ENCODE data around the gene KIF7.

The KIF7 gene

GRCh38 chr15:89670971-89671560, 15.8 kb upstream of the KIF7 start:
- no peak for DNase-seq

- no peak for DNase-seq
Measured at GRCh38 chr15:89669941-89670340, 14.7 kb upstream of the KIF7 start.

DNA sequence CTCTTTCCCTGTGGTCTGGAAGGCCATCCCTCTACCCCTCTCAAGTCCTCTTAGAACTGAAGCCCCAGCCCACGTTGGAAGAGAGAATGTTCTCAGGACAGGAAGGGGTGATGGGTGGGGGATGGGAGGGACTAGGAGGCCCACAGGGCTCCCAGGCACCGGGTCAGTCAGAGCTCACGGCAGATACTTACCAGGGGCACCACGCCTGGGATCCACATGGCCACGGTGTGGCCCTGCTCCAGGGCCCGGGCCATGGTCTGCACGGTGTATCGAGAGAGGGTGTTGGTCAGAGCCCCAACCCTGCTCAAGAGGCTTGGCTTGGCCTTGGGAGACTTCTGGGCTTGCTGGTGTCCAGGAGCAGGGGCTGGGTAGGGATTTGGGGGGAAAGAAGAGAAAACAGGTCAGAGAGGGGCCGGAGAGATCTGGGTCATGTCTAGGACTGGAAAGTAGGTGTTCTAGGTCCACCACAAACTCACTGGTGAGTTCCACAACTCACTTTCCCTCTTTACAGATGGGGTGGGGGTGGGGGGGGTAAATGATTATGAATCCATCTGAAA, 14.1 kb upstream of the KIF7 start:
- no peak for DNase-seq

GRCh38 chr15:89668171-89668570, 12.9 kb upstream of the KIF7 start:
- no peak for DNase-seq

GRCh38 chr15:89667706-89667960, 12.4 kb upstream of the KIF7 start:
- no peak for DNase-seq

DNA sequence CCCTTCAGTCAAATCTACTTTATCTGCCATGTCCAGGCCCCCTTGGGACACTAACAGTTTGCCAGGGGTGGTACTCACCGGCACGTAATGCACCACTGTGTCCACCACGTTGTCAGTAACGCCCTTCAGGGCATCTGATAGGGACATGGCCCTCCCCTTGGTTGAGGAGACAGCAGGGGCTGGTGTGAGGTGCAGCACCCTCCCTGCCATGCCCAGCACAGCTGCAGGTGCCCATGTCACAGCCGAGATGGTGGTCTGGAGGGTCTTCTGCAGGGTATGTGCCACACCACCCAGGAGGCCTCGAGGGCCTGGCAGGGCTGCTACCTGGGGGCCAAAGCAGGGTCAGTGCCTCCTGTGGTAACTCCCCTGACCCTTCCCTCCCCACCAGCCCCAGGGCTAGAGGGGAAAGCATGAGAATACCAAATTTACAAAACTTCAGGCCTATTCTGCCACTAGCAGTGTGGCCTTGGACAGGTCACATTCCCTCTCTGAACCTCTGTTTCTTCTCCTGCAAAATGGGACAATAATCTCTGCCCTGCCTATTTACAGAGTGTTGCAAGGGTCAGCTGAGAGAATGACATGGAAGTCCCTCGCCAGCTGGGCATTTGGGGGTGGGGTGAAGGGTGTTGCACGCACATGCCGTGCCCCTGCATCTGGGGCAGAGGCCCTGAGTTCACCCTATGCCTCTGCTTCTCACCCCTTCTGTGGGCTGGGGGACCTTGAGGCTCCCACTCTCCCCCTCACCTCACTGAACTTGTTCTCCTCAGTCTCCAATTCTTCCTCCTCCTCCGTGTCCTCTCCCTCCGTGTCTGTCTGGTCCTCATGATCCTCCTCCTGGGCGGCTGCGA, 11.8 kb upstream of the KIF7 start:
- no peak for DNase-seq

DNA sequence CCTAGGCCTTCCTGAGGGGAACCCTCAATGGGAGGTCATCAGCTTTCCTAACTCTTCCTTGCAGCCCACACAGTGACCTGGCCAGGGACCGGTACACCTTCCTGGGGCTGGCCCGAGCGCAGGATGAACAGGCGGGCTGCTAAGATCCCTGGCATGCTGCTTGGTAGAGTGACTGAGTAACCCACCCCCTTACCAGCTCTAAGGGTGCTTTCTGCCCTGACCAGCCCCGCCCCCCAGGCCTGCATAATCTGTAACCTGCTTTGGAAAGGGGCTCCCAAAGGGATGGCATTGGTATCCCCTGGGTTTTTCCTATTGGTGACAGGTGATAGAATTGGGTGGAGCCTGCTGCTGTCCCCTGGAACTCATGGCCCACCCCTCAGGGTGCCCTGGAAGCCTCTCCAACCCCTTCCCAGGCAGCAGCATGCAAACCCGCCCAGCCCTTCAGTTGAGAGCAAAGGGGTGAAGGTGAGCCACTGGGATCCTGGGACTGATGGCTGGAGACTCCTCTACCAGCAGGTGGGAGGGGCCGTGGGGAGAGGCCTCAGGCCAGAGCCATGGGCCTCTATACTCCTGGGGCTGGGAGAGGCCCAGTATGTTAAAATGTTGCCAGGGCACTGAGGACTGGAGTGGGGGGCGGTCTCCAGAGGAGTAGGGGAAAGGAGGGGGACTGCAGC, 11.1 kb upstream of the KIF7 start:
- no peak for DNase-seq

DNA sequence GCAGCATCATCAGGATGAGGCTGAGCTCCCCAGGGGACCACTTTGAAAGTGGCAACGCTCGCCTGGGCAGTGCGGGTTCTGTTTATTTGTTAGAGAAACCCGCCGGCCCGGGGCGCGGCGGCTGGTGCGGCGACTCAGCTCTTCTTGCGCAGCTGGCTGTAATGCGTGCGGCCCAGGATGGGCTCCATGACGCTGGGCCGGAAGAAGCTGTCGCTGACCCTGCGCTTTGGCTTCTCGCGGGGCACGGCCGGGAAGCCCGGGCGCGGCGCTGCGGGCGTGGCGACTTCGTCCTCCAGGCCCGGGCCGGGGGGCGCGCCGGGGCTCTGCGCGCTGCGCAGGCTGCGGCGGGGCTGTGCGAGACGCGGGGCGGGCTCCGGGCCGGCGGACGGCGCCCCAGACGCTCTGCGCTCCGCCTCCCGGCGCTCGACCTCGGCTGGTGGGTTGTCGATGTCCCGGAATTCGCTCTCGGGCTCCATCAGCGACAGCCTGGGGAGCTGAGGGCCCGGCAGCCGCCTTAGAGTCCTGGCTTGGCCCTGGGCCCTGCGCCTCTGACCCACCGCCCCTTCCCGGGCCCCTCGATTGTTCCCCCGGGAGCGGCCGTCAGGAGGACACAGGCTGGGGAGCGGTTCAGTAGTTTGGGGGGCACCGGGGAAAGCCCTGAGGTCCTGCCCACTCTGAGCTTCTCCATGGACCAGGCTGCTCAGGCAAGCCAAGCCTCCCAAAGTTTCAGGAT, 10.3 kb upstream of the KIF7 start:
- peak; percentile 22 to 54 for DNase-seq

DNA sequence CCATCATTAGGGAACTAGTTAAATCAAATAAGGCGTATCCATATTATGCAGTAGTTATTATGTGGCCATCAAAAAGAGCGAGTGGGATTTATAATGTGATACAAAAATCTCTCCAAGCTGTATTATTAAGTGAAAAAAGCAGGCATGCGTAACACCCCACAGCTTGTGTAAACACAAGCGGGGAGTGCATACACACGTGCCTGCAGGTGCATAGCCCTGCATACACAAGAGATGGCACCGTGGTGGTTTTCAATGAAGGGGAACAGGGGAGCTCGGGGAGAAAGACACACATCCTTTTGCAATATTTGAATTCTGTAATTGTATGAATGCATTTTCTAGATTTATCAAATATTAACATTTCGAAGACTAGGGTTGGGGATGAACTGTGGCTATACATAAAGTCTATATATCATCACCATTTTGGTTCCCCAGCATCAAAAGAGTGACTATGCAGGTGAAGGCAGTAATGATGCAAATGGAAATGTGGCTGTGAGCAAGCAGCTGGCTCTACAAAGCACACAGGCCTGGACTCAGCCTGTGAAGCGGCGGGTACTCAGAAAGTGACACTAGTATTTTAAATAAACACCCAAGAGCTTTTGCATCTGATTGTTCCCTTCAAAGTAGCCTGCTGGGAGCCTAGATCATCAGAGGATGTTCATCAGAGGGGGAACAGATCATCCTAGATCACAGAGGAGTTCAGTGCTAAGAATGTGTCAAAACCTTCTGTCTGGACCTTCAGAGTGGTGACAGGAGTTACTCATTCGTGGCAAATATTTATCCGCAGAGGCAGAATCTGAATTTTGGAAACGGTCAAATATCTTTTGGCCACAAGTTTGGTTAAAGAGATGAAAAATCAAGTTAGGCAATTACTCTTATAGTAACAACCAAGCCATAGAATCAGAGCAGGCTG, 9.4 kb upstream of the KIF7 start:
- no peak for DNase-seq

DNA sequence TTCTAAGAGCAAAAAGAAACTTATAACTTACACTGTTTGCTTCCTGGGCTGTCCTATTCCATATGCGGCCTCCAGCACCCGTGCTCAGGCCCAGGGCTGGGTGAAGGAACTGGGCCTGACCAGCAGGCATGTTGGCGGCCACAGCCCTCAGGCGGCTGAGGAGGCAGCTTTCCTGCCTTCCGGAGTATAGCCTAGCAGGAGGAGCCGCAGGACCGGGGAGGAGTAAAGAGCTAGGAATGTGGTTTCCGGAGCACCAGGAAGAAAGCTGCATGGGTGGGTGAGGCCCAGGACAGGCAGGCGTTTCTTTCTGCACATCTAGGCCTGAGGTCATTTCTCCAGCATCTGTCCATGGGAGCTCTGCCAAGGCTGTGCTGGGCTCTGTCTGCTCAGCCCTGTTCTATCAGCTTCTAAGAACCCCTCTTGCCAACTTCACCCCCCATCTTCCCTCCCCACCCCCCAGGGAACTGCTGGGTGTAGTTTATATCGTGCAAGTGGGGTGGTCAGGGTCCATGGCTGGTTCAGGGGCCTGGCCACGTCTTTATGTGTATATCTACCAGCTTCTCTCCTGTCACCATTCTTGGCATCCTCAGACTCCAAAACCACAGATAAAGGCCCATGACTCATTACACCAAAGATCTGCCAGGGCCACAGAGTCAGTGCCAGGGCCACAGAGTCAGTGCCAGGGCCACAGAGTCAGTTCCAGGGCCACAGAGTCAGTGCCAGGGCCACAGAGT, 7.8 kb upstream of the KIF7 start:
- peak in 1 of 2 donors; percentile 8 for DNase-seq

DNA sequence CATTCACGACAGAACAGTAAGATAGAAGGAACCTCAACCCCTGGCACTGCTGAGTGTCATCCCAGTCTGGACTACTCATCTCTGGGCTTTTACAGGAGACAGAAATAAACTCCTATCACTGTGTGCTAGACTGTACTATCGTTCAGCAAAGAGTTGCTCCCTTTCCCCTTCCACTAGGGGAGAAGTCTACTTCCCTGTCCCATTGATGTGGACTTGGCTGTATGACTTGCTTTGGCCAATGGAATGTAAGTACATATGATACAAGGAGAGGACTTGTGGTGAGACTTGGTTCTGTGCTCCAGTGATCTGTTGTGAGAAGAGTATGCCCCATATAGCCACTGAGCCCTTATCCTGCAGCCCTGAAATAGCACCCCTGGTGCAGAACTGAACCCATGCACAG, 5.3 kb upstream of the KIF7 start:
- no peak for DNase-seq

GRCh38 chr15:89659295-89659694, 4.0 kb upstream of the KIF7 start:
- DNase-seq: no peak

GRCh38 chr15:89657686-89658200, 2.5 kb upstream of the KIF7 start:
- no peak for DNase-seq

GRCh38 chr15:89656116-89656815, 999 bp upstream of the KIF7 start:
- DNase-seq: no peak

GRCh38 chr15:89654301-89654761, 936 bp downstream of the KIF7 start:
- DNase-seq: no peak

DNA sequence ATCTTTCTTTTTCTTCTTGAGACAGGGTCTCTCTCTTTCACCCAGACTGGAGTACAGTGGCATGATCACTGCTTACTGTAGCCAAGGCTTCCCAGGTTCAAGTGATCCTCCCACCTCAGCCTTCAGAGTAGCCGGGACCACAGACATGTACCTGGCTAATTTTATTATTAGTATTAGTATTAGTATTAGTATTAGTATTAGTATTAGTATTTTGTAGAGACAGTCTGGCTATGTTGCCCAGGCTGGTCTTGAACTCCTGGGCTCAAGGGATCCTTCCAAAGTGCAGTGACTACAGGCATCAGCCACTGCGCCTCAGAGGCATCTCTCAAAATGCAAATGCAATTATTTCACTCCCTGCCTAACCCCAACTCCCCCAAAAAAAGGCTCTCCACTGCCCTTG, 1.7 kb downstream of the KIF7 start:
- no peak for DNase-seq

GRCh38 chr15:89652666-89653065, 2.6 kb downstream of the KIF7 start:
- no peak for DNase-seq

GRCh38 chr15:89652131-89652530, 3.1 kb downstream of the KIF7 start:
- DNase-seq: no peak

DNA sequence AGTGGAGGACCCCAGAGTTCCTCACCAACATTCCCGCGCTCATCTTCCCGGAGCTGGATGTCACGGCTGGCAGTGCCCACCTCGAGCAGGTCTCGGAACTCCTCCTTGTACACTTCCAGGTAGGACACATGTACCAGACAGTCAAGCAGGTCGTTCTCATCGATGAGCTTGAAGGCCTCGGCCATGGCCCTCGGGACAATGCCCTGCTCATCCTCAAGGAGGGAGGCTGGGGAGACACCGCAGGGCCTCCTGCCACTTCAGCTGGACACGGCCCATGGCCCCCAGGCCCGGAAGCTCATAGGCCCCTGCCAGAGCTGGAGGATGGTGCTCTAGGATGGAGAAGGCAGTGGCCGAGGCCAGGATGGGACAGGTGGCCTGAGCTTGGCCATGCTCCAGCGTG, 5.6 kb downstream of the KIF7 start:
- DNase-seq: no peak

- no peak for DNase-seq
Measured at GRCh38 chr15:89649013-89649625, 6.1 kb downstream of the KIF7 start.

All from inflammatory macrophage (primary cell).